Kidney glomerular epithelial cell (primary cell): Measurements from ENCODE around the gene IL37.

ENCODE experiments used
- DNase-seq: peaks from one replicate; lab custom pipeline; 2025; lab: John Stamatoyannopoulos, UW

Gene IL37

GRCh38 chr2:112960230-112960825, 49.4 kb downstream of the IL37 start:
- DNase-seq = no peak

DNA sequence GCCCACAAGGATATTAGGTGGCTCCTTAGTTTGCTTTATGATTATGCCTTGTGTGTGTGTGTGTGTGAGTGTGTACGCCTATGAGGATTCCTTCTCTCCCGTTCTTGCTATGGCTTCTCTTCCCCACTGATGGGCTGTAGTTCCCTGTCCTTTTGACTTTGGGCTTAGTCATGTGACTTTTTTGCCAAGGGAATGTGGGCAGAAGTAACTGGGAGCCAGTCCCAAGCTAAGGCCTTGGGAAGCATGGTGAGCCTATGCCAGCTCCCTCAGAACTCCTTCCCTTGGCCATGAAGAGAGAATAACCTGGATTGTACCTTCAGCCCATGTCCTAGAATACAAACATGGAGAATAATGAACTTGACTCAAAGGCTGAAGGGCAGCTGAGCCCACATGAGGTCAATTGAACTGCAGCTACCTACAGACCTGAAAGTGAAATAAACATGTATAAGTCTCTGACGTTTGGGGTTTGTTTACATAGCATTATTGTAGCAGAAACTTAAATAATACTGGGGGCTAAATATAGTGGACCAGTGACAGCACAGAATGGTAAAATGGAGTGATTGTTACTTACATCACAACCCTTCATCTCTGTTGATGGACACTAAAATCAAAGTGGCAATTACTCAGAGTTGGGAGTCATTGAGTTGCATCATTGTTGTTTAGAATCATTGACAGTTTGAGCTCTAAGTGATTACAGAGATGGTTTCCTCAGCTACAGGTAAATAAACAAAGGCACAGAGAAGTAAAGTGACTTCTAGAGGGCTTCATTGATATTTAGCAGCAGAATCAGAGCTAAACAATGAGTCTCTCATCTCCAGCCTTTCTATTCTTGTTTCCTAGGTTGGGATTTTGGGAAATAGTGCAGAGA, 51.6 kb downstream of the IL37 start:
- no peak for DNase-seq

DNA sequence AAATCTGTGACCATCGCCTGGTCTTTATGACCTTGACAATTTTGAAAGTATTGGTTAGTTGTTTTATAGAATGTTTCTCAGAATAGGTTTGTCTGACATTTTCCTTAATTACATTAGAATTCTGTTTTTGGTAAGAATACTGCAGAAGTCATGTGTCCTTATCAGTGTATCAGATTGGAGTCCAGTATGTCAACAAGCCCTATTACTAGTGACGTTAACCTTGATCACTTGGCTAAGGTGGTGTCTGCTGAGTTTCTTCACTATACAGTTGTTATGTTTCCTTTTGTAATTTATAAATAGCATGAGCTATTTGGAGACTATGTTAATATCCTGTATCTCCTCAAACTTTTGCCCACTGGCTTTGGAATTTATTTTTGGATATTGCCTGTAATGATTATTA, 56.1 kb downstream of the IL37 start:
- no peak for DNase-seq
